Measurements from ENCODE around the gene UROC1.

Gene UROC1

GRCh38 chr3:126508564-126508964, 9.0 kb downstream of the UROC1 start:
- H3K9ac ChIP-seq (ENCODE audit: low read length), result no peak overlapping the region
- H3K4me1 ChIP-seq (ENCODE audit: insufficient read depth, low read length), result no peaks in the 10 kb centered on the region
- no peak overlapping the region for H3K4me3 ChIP-seq (ENCODE audit: low read depth in 1 of 2, low read length in 2 of 2)
- H3K27ac ChIP-seq (ENCODE audit: low read depth, low read length), result no peak overlapping the region
- no peaks in the 10 kb centered on the region for H3K36me3 ChIP-seq (ENCODE audit: insufficient read depth, low read length)
- no peaks in the 10 kb centered on the region for H3K9me3 ChIP-seq (ENCODE audit: low read length)
- H3K27me3 ChIP-seq (ENCODE audit: control insufficient read depth in 1 of 2, insufficient read depth in 2 of 2, low read length in 2 of 2), result no peaks in the 10 kb centered on the region

GRCh38 chr3:126507886-126508285, 9.7 kb downstream of the UROC1 start:
- Histone ChIP-seq H3K27me3 (ENCODE audit: control insufficient read depth in 1 of 2, insufficient read depth in 2 of 2, low read length in 2 of 2) (no peaks in the 10 kb centered on the region), H3K27ac (ENCODE audit: low read depth, low read length) (no peak overlapping the region), H3K4me3 (ENCODE audit: low read depth in 1 of 2, low read length in 2 of 2) (no peak overlapping the region), H3K9me3 (ENCODE audit: low read length) (no peaks in the 10 kb centered on the region), H3K9ac (ENCODE audit: low read length) (no peak overlapping the region), H3K4me1 (ENCODE audit: insufficient read depth, low read length) (no peaks in the 10 kb centered on the region), H3K36me3 (ENCODE audit: insufficient read depth, low read length) (no peaks in the 10 kb centered on the region)

- no peaks in the 10 kb centered on the region for H3K4me1 ChIP-seq (ENCODE audit: insufficient read depth, low read length)
- H3K9ac ChIP-seq (ENCODE audit: low read length), result no peak overlapping the region
- no peaks in the 10 kb centered on the region for H3K9me3 ChIP-seq (ENCODE audit: low read length)
- H3K36me3 ChIP-seq (ENCODE audit: insufficient read depth, low read length), result no peaks in the 10 kb centered on the region
- H3K27ac ChIP-seq (ENCODE audit: low read depth, low read length), result no peak overlapping the region
- no peak overlapping the region for H3K4me3 ChIP-seq (ENCODE audit: low read depth in 1 of 2, low read length in 2 of 2)
- H3K27me3 ChIP-seq (ENCODE audit: control insufficient read depth in 1 of 2, insufficient read depth in 2 of 2, low read length in 2 of 2), result no peaks in the 10 kb centered on the region
Measured at GRCh38 chr3:126503701-126504100, 13.9 kb downstream of the UROC1 start.

DNA sequence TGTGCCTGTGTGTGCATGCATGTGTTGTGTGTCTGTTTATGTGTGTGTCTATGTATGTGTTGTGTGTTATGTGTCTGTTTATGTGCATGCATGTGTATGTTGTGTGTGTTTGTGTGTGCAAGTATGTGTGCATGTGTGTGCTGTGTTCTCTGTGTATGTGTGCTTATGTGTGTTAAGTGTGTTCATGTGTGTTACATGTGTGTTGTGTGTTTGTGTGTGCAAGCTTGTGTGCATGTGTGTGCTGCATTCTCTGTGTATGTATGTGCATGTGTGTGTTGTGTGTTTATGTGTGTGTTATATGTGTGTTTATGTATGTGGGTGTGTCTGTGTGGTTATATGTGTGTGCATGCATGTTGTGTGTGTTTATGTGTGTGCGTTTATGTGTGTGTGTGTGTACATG, 14.9 kb downstream of the UROC1 start:
- Histone ChIP-seq H3K4me3 (ENCODE audit: low read depth in 1 of 2, low read length in 2 of 2) (no peak overlapping the region), H3K27ac (ENCODE audit: low read depth, low read length) (no peak overlapping the region), H3K4me1 (ENCODE audit: insufficient read depth, low read length) (no peaks in the 10 kb centered on the region), H3K27me3 (ENCODE audit: control insufficient read depth in 1 of 2, insufficient read depth in 2 of 2, low read length in 2 of 2) (no peaks in the 10 kb centered on the region), H3K36me3 (ENCODE audit: insufficient read depth, low read length) (no peaks in the 10 kb centered on the region), H3K9me3 (ENCODE audit: low read length) (no peaks in the 10 kb centered on the region), H3K9ac (ENCODE audit: low read length) (no peak overlapping the region)

GRCh38 chr3:126501736-126502135, 15.8 kb downstream of the UROC1 start:
- Histone ChIP-seq H3K36me3 (ENCODE audit: insufficient read depth, low read length) (no peaks in the 10 kb centered on the region), H3K9me3 (ENCODE audit: low read length) (no peaks in the 10 kb centered on the region), H3K27me3 (ENCODE audit: control insufficient read depth in 1 of 2, insufficient read depth in 2 of 2, low read length in 2 of 2) (no peaks in the 10 kb centered on the region), H3K4me3 (ENCODE audit: low read depth in 1 of 2, low read length in 2 of 2) (no peak overlapping the region), H3K9ac (ENCODE audit: low read length) (no peak overlapping the region), H3K4me1 (ENCODE audit: insufficient read depth, low read length) (no peaks in the 10 kb centered on the region), H3K27ac (ENCODE audit: low read depth, low read length) (no peak overlapping the region)

GRCh38 chr3:126501054-126501453, 16.5 kb downstream of the UROC1 start:
- no peak overlapping the region for H3K9ac ChIP-seq (ENCODE audit: low read length)

DNA sequence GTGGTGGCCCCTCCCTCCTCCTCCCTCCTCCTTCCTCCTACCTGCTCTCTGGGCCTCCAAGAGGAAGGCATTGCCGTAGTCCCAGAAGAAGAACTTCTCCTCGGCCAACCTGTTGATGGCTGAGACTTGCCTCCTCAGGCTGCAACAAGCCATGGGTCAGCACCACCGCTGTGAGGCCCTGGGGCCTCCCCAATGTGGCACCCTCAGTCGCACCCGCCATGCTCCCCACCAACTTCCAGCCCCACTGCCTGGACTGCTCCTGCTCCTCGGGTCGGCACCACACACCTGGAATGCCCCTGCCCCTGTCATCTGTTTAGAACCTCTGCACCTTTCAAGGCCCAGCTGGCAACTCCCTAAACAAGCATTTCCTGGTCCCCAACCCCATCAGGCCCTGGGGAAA, 17.6 kb downstream of the UROC1 start:
- Histone ChIP-seq H3K4me3 (ENCODE audit: low read depth in 1 of 2, low read length in 2 of 2) (no peak overlapping the region), H3K36me3 (ENCODE audit: insufficient read depth, low read length) (no peaks in the 10 kb centered on the region), H3K4me1 (ENCODE audit: insufficient read depth, low read length) (no peaks in the 10 kb centered on the region), H3K27me3 (ENCODE audit: control insufficient read depth in 1 of 2, insufficient read depth in 2 of 2, low read length in 2 of 2) (no peaks in the 10 kb centered on the region), H3K27ac (ENCODE audit: low read depth, low read length) (no peak overlapping the region), H3K9me3 (ENCODE audit: low read length) (no peaks in the 10 kb centered on the region), H3K9ac (ENCODE audit: low read length) (no peak overlapping the region)

More at GRCh38 chr3:126501054-126501453, 16.5 kb downstream of the UROC1 start:
- Histone ChIP-seq H3K27ac (ENCODE audit: low read depth, low read length) (no peak overlapping the region), H3K4me3 (ENCODE audit: low read depth in 1 of 2, low read length in 2 of 2) (no peak overlapping the region), H3K27me3 (ENCODE audit: control insufficient read depth in 1 of 2, insufficient read depth in 2 of 2, low read length in 2 of 2) (no peaks in the 10 kb centered on the region), H3K9me3 (ENCODE audit: low read length) (no peaks in the 10 kb centered on the region), H3K4me1 (ENCODE audit: insufficient read depth, low read length) (no peaks in the 10 kb centered on the region), H3K36me3 (ENCODE audit: insufficient read depth, low read length) (no peaks in the 10 kb centered on the region)

GRCh38 chr3:126499401-126499800, 18.2 kb downstream of the UROC1 start:
- Histone ChIP-seq H3K4me3 (ENCODE audit: low read depth in 1 of 2, low read length in 2 of 2) (no peak overlapping the region), H3K9ac (ENCODE audit: low read length) (no peak overlapping the region), H3K27me3 (ENCODE audit: control insufficient read depth in 1 of 2, insufficient read depth in 2 of 2, low read length in 2 of 2) (no peaks in the 10 kb centered on the region), H3K9me3 (ENCODE audit: low read length) (no peaks in the 10 kb centered on the region), H3K4me1 (ENCODE audit: insufficient read depth, low read length) (no peaks in the 10 kb centered on the region), H3K27ac (ENCODE audit: low read depth, low read length) (no peak overlapping the region), H3K36me3 (ENCODE audit: insufficient read depth, low read length) (no peaks in the 10 kb centered on the region)

GRCh38 chr3:126498929-126499328, 18.6 kb downstream of the UROC1 start:
- H3K27ac ChIP-seq (ENCODE audit: low read depth, low read length), result no peak overlapping the region
- no peaks in the 10 kb centered on the region for H3K27me3 ChIP-seq (ENCODE audit: control insufficient read depth in 1 of 2, insufficient read depth in 2 of 2, low read length in 2 of 2)
- H3K4me3 ChIP-seq (ENCODE audit: low read depth in 1 of 2, low read length in 2 of 2), result no peak overlapping the region
- no peaks in the 10 kb centered on the region for H3K36me3 ChIP-seq (ENCODE audit: insufficient read depth, low read length)
- H3K9me3 ChIP-seq (ENCODE audit: low read length), result no peaks in the 10 kb centered on the region
- H3K4me1 ChIP-seq (ENCODE audit: insufficient read depth, low read length), result no peaks in the 10 kb centered on the region
- H3K9ac ChIP-seq (ENCODE audit: low read length), result no peak overlapping the region

- H3K4me1 ChIP-seq (ENCODE audit: insufficient read depth, low read length), result no peaks in the 10 kb centered on the region
- H3K4me3 ChIP-seq (ENCODE audit: low read depth in 1 of 2, low read length in 2 of 2), result no peak overlapping the region
- no peak overlapping the region for H3K9ac ChIP-seq (ENCODE audit: low read length)
- no peaks in the 10 kb centered on the region for H3K36me3 ChIP-seq (ENCODE audit: insufficient read depth, low read length)
- no peak overlapping the region for H3K27ac ChIP-seq (ENCODE audit: low read depth, low read length)
- no peaks in the 10 kb centered on the region for H3K9me3 ChIP-seq (ENCODE audit: low read length)
- no peaks in the 10 kb centered on the region for H3K27me3 ChIP-seq (ENCODE audit: control insufficient read depth in 1 of 2, insufficient read depth in 2 of 2, low read length in 2 of 2)
Measured at GRCh38 chr3:126498461-126498860, 19.1 kb downstream of the UROC1 start.

DNA sequence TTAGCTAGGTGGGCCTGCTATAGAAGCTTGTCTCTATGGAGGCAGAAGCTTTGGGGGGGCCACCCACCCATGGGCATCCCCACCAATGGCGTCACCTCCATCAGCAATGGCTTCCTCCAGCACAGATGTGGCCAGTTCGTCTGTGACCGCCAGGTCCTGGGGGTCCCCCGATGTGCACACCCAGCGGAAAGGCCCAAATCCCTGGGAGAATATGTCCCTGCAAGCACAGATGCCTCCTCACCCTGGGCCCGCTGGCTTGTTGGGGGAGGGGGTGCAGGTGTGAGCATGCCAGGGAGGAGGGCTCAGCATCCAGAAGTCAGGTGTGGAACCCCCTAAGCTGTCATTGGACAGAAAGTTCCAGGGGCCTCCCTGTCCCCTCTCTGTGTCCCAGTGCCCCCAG, 19.6 kb downstream of the UROC1 start:
- Histone ChIP-seq H3K27ac (ENCODE audit: low read depth, low read length) (no peak overlapping the region), H3K4me1 (ENCODE audit: insufficient read depth, low read length) (no peaks in the 10 kb centered on the region), H3K4me3 (ENCODE audit: low read depth in 1 of 2, low read length in 2 of 2) (no peak overlapping the region), H3K36me3 (ENCODE audit: insufficient read depth, low read length) (no peaks in the 10 kb centered on the region), H3K27me3 (ENCODE audit: control insufficient read depth in 1 of 2, insufficient read depth in 2 of 2, low read length in 2 of 2) (no peaks in the 10 kb centered on the region), H3K9ac (ENCODE audit: low read length) (no peak overlapping the region), H3K9me3 (ENCODE audit: low read length) (no peaks in the 10 kb centered on the region)

- Histone ChIP-seq H3K27ac (ENCODE audit: low read depth, low read length) (no peak overlapping the region), H3K36me3 (ENCODE audit: insufficient read depth, low read length) (no peaks in the 10 kb centered on the region), H3K4me1 (ENCODE audit: insufficient read depth, low read length) (no peaks in the 10 kb centered on the region)
Measured at GRCh38 chr3:126496894-126497850, 20.4 kb downstream of the UROC1 start.

More at GRCh38 chr3:126496894-126497850, 20.4 kb downstream of the UROC1 start:
- no peak overlapping the region for H3K9ac ChIP-seq (ENCODE audit: low read length)
- no peaks in the 10 kb centered on the region for H3K9me3 ChIP-seq (ENCODE audit: low read length)
- no peak overlapping the region for H3K4me3 ChIP-seq (ENCODE audit: low read depth in 1 of 2, low read length in 2 of 2)
- no peaks in the 10 kb centered on the region for H3K27me3 ChIP-seq (ENCODE audit: control insufficient read depth in 1 of 2, insufficient read depth in 2 of 2, low read length in 2 of 2)
